ENCODE measurements around the gene TPX2.
"Not testable (repeated sequence)": the region's sequence is repeated elsewhere in the genome, so short reads cannot be mapped to it uniquely, and the experiment has no call there.

Gene TPX2

DNA sequence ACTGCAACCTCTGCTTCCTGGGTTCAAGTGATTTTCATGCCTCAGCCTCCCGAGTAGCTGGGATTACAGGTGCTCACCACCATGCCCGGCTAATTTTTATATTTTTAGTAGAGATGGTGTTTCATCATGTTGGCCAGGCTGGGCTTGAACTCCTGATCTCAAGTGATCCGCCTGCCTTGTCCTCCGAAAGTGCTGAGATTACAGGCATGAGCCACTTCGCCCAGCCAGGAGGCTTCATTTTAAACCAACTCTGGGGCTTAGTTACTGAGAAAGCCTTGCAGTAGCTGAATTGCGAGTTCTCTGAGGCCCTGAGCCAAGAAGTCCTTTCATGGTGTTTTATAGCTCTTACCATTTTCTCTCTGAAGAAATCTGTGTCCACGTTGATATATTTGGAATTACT, 75.1 kb downstream of the TPX2 start:
- not testable (repeated sequence) for DNase-seq (ENCODE audit: low read depth)

DNA sequence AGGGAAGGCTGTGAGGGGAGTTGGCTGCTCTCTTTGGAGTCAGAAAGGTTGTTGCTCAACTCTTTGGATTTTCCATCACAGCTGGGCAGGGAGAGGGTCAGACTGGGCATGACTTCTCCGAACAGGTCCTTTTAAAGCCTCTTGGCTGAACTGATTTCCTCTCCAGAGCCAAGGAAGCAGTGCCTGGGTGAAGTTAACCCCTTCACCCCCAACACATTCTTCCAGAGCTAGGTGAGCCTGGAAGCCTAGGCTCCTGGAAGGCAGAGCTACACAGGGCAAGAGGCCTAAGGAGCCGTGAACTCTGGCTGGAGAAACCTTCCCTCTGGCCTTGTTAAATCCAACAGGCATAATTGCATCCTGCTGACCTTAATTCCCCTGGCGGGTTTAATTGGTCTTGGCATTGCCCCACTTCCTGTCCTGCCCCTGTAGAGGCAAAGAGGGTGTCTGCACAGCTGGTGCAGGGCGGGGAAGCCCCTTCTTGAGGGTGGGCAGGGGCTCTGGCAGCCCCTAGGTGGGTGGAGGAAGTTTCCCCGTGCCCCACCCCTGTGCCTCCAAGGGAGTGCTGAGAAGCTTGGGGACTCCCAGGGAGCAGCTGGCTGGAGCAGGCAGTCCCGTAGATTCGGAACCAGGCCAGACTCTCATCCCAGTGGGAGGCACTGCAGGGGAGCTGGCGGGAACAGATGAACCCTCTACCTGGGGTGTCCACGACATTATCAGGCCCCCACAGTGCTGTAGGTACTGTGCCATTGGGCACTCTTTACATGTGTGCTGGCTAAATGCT, 76.5 kb downstream of the TPX2 start:
- no peak for DNase-seq (ENCODE audit: low read depth)

DNA sequence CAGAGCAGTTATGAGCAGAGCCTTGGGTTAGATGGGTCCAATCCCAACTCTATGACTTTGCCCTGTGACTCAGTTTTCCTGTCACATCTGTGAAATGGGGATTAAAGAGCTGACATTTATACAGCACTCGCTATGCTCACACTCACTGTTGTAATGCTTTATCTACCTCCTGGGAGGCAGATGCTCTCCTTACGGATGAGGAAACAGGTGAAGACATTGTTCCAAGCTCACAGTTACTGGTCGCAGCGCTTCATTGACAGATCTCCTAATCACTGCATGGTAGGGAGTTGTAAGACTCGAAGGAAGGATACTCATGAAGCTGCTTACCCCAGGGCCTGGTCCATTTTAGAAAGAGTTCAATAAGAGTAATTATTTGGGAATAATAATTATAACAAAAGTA, 77.1 kb downstream of the TPX2 start:
- no peak for DNase-seq (ENCODE audit: low read depth)

DNA sequence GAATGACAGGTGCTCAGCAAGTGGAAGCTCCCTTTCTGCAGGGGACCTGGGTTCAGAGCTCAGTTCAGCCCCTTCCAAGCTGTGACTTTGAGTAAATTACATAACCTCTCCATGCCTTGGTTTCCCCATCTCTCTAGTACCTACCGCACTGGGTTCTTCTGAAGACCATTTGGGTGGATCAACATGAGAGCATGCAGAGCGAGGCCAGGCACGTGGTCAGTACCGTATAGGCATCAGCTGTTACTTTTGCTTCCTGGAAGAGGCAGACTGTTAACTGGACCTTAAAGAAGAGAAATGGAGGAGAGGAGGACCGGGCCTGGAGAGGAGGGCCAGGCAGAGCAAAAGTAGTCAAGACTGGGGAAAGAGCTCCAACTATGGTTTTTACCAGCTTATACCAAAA, 78.4 kb downstream of the TPX2 start:
- DNase-seq (ENCODE audit: low read depth) = no peak

DNA sequence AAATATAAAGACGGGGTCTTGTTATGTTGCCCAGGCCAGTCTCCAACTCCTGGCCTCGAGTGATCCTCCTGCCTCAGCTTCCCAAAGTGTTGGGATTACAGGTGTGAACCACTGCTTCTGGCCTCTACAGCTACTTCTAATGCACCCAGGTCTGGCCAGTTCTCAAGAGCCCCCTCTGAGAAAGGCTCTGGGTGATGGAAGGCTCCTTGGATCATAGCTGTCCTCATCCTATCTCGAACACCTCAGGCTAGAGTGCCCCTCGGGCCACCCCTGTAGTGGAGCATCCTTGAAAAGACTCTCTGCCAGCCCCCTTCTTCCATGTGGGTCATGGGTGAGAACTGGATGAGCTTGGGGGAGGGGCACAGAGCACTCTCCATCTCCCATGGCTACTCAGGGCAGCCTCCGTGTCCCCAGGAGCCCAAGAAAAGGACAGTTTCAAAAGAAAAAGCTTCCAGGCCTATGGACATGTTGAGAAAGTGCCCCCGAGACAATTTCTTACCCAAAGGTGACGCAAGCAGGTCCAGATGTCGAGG, 79.4 kb downstream of the TPX2 start:
- DNase-seq (ENCODE audit: low read depth) = no peak

DNA sequence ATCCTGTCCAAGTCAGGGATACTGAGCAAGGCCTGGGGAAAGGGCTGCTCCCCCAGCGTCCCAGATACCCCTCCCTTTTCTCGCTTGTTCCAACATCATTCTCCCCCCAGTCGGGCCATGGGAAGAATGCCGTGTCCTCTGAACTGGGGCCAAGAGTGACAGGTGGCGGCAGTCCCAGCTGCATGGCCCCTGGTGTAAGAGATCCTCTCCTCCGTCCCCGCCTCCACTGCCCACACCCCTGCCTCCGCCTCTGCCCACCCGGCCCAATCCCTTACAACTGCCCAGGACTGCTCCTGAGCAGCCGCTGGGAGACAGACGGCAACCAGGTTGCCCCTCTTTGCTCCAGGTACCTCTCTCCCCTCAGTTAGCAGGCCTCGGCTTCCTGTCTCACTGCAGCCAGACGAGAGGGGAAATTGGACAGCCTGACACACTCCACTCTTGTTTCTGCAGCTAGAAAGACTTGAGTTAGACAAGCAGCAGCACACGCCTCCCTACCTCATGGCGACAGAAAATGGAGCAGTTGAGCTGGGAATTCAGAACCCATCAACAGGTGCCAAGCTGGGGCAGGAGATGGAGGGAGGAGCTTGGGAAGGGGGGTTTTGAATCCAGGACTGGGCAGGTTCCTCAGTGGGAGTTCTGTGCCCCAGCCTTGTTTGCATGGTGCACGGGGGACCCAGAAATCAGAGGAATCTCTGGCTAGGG, 80.1 kb downstream of the TPX2 start, which contains the start of gene MYLK2:
Gene MYLK2 (plus strand): TSS at position 274 of the 702 bp plus-strand sequence. CDS start 225 bp downstream, at position 499.
- DNase-seq (ENCODE audit: low read depth) = no peak

DNA sequence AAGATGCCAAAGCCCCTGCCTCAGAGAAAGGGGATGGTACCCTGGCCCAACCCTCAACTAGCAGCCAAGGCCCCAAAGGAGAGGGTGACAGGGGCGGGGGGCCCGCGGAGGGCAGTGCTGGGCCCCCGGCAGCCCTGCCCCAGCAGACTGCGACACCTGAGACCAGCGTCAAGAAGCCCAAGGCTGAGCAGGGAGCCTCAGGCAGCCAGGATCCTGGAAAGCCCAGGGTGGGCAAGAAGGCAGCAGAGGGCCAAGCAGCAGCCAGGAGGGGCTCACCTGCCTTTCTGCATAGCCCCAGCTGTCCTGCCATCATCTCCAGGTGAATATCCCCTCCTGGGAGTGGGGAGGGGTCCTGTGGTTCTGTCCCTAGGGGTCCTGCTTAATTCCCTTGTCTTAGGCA, 81.1 kb downstream of the TPX2 start:
- DNase-seq (ENCODE audit: low read depth) = no peak

DNA sequence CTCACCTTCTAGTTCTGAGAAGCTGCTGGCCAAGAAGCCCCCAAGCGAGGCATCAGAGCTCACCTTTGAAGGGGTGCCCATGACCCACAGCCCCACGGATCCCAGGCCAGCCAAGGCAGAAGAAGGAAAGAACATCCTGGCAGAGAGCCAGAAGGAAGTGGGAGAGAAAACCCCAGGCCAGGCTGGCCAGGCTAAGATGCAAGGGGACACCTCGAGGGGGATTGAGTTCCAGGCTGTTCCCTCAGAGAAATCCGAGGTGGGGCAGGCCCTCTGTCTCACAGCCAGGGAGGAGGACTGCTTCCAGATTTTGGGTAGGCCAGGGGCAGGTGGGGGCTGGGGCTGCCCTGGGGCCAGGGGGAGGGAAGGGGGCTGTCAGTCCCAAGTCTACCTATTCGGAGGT, 82.3 kb downstream of the TPX2 start:
- no peak for DNase-seq (ENCODE audit: low read depth)

DNA sequence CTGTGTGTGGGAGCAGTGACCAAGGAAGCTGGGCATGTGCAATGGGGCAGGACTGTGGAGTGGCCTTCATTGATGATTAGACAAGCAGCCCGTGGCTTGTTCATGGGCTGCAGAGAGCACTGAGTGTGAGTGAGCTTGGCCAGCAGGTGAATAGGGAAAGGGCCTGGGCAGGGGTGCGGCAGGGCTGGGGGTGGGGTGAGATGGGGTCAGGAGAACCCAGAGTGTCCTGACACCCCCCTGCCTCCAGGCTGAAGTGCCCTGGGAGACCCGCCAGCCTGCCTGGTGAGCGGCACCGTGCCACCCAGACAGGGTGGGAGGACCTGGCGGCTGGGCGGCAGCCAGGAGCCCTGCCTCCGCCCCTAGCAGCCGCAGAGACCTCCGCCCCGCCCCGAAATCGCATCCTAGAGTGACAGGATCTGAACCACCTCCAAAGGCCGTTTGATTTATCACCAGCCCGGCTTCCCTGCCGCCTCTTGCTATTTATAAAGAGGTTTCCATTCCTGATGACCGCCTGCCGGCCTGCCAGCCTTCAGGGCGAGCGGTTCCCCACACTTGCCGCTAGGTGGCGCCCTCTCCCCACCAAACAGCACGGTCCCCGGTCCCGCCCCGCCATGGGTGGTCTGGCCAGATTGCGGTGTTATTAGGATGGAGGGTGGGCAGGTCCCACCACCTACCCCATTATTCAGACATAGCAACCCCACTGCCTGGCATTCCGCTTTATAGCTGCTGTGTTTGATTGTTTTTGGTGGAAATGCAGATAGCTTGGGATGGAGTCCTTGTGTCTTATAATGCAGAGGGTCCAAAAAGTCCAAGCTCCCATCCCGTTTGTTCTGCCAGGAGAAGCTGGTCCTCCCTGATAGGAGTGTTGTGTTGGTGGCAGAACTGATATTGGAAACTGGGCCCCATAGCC, 83.6 kb downstream of the TPX2 start:
- peak; percentile 35 for DNase-seq (ENCODE audit: low read depth)

DNA sequence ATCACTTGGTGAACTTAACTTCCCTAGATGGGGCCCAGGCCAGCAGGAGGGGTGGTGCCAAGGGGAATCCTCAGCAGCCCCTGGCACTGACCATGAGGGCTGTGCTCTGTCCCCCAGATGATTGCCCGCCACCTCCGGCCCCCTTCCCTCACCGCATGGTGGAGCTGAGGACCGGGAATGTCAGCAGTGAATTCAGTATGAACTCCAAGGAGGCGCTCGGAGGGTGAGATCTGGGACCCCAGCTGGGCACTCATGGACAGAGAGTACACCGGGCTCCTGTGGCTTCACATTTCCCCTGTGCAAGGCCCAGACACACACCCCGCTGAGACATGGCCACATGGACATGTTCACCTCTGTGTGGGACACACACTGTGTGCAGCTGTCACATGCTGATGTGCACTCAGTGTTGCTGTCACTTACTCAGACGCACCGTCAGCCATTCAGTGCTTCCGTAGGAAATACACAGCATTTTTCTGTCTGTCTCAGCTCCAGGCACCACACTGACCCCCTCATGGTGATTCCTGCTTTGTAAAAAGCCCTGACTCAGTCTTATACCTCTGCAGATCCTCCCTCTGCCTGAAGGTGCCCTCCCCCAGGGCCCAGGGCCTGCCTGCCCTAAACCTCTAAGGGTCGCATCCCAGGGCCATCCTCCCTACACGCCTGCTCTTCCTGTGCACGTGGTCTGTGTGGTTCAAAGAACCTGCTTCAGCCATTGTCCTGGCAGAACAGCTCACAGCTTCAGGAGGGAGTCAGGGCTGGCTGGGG, 84.5 kb downstream of the TPX2 start:
- DNase-seq (ENCODE audit: low read depth) = no peak

DNA sequence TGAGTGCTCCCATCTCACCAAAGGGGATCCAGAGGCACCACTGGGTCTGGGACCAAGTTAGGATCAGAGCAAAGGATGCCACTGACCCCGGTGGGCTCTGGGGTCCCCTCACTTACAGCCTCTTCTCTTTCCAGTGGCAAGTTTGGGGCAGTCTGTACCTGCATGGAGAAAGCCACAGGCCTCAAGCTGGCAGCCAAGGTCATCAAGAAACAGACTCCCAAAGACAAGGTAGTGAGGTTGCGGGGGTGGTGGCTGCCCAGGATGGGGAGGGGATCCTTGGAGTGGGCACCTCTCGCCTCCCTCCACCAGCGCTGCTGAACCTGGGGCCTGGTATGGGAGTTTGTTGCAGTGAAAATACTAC, 85.0 kb downstream of the TPX2 start:
- no peak for DNase-seq (ENCODE audit: low read depth)

DNA sequence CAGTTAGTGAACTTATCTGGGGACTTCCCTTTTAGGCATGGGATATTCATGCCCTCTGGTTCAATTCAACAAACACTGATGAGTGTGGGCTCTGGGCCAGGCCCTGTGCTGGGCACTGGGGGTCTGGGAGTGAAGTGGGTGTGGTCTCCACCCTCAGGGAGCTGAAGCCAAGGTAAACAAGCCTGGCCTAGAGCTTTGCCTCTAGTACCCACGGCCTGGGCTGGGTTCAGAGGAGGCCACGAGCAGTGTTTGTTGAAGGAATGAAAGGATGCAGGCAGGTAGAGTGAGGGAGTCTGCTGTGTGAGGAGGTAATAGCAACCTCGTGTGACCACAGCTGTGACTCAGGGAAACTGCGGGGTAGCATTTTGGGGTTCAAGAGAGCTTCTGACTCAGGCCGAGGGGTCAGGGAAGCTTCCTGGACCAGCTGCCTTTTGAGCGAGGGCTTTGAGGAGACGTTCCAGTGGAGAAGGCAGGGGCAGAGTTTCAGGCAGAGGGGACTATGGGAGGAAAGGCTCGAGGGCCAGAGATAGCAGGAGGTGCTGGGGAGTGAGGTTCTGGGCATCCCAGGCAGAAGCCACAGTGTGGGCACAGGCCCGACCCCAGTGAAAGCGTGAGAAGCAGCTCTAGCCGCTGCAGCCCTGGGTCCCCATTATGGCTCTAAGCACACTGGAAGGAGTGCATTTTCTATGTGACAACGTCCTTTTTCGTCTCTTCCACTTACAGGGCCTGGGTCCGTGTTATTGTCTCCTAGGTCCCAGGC, 85.6 kb downstream of the TPX2 start:
- no peak for DNase-seq (ENCODE audit: low read depth)

DNA sequence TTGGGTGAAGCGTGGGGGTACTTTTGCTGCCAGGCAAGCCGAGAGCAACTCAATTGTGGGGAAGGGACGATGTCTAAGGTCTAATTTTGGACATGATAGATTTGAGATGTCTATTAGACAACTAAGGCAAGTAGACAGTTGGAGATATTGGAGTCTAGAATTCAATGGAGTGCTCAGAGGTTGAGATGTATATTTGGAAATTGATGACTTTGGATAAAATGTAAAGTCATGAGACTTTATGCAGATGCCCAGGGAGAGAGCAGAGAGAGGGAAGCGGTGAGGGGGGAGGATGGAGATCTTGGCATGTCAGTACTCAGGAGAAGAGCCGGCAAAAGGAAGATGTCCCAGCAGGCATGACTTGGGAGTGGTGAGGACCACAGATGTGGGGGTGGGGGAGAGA, 87.0 kb downstream of the TPX2 start:
- no peak for DNase-seq (ENCODE audit: low read depth)

DNA sequence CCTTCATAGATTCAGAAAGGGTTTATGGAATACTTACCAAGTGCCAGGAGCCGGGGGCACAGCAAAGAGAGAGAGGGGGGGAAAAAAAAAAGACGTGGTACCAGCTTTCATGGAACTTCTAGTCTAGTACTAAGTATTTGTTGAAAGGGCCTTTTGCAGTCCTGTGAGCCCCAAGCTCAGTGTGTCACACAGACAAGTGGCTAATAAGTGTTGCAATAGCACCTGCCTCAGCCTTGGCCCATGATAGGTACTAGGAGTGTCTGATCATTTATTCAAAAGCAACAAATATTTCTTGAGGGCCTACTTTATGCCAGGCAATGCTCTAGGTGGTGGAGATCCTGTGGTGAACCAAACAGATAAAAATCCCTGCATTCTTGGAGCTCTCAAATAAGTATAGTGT, 88.0 kb downstream of the TPX2 start:
- no peak for DNase-seq (ENCODE audit: low read depth)

DNA sequence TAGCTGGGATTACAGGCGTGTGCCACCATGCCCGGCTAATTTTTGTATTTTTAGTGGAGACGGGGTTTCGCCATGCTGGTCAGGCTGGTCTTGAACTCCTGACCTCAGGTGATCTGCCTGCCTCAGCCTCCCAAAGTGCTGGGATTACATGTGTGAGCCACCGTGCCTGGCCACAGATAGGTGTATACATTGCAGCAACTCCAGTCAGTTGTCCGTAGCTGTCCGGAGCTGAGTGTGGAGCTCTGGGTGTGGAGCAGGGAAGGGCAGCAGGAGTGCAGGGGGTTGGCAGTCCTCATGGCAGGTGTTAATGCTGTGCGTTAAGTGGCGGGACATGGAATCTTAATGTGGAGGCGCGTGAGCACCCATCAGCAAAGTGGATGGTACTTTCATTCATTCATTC, 88.9 kb downstream of the TPX2 start:
- not testable (repeated sequence) for DNase-seq (ENCODE audit: low read depth)

DNA sequence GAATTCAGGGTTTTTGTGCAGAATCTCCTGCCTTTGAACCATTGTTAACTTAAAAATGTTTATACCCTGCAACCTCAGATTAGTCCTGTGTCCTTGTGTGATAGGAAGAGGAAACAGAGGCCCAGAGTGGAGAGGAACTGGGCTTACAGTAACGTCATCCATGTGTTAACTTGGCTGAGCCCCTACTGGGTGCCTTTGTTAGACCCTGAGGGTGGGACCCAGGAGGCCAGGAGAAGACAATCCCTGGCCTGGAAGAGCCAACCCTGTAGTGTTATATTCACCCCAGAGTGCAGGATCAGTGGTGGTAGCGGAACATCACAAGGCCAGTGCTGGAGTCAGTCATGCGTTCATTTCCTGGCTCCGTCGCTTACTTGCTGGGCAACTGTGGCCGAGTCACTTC, 90.6 kb downstream of the TPX2 start:
- no peak for DNase-seq (ENCODE audit: low read depth)

DNA sequence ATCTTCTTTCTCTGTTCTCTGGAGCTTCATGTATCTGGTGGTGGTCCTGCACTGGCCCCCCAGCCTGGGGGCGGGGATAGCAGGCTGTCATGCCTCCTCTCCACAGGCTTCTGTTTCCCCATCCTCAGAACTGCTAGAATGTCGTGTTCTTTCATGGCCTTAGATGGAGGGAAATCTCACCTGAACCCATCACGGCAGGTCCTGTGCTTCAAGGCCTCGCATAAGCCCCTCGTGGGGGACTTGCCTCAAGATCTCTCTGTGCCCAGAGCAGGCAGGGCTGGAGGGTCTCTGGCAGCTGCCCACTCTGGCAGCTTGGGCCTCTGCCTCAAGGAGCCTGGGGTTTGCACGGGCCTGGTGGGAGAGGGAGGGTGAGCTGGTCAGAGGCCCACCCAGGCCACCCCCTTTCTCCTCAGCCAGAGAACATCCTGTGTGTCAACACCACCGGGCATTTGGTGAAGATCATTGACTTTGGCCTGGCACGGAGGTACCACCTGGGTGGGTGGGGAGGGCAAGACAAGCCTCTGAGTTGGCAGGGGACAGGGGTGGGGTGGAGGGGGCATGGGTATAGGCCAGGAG, 91.4 kb downstream of the TPX2 start:
- no peak for DNase-seq (ENCODE audit: low read depth)

DNA sequence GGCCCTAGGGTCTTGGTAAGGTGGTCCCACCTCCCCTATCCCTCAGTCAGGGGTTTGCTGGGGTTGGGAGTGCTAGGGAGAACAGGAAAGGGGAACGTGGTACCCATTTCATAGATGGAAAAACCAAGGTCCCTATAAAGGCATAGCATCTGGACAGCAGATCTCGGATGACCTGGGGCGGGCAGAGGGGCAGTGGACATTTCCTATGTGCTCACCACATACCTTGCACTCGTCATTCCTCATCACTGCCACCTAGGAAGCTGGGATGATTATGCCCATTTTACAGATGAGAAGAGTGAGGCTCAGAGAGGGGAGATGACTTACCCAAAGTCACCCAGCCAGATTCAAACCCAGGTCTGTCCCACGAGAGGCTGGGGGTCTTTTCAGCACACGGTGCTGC, 92.1 kb downstream of the TPX2 start:
- DNase-seq (ENCODE audit: low read depth) = no peak

DNA sequence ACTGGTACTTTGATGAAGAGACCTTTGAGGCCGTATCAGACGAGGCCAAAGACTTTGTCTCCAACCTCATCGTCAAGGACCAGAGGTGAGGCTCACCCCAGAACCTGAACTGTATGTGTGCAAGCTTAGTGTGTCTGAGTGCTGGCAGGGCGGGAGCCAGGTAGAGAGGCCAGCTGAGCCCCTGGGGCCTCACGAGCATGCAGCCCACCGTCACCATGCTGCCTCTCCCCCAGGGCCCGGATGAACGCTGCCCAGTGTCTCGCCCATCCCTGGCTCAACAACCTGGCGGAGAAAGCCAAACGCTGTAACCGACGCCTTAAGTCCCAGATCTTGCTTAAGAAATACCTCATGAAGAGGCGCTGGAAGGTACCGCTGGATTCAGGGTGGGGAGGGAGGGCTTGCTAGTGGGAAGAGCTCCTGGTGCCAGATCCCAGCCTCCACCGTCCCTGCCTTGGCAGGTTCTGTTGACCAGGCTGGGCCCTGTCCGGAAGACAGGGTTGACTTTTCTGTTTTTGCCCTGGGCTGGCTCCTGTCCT, 92.7 kb downstream of the TPX2 start:
- no peak for DNase-seq (ENCODE audit: low read depth)

All from iris pigment epithelial cell (primary cell).